A673 (cell line): ENCODE results near the gene MEGF11. TPM values are rescaled to one million over a fixed set of nuclear protein-coding genes. Genes with fewer than 3 reads are reported as not detected.

ENCODE experiments used
- BruUV-seq: library from RNA; stranded (reverse); fragments of 400-500 nt; replicated peaks from 2 replicates; lab custom pipeline; 2021; lab: Mats Ljungman, UMichigan
- CTCF ChIA-PET: fragments of 300-600 bp; sonication (Branson Sonifier 250); formaldehyde crosslinking; loops from one replicate; lab custom pipeline; 2022; ENCODE audit warnings: antibody characterized with exemption; lab: Charles Lee
- POLR2A ChIA-PET: fragments of 300-600 bp; sonication (Branson Sonifier 250); formaldehyde crosslinking; loops from one replicate; lab custom pipeline; 2022; ENCODE audit warnings: antibody characterized with exemption; ENCODE audit not compliant: low non-redundant PET; lab: Charles Lee
- DNase-seq: peaks from one replicate; pipeline ENCODE4 v3.0.0-alpha.2; 2015; ENCODE audit warnings: low spot score
- H3K27ac ChIP-seq: fragments of 200-600 bp; sonication (generic); 2 replicates; pipeline ENCODE4 v1.5.1; 2016; ENCODE audit warnings: mixed run types, low read depth, mild to moderate bottlenecking, mixed read lengths, antibody characterized with exemption, low read length; ENCODE audit not compliant: poor library complexity, severe bottlenecking
- H3K27me3 ChIP-seq: fragments of 200-600 bp; sonication (generic); replicated peaks from 2 replicates; pipeline ENCODE4 v1.6.1; 2017; ENCODE audit warnings: mixed run types, low read depth, mild to moderate bottlenecking, mixed read lengths, antibody characterized with exemption, low read length; ENCODE audit not compliant: insufficient read depth, poor library complexity
- H3K36me3 ChIP-seq: fragments of 200-600 bp; sonication (generic); 2 replicates; pipeline ENCODE4 v1.6.1; 2016; ENCODE audit warnings: mixed run types, mild to moderate bottlenecking, mixed read lengths, antibody characterized with exemption, low read length; ENCODE audit not compliant: insufficient read depth, poor library complexity, severe bottlenecking
- H3K4me1 ChIP-seq: fragments of 200-600 bp; sonication (generic); 2 replicates; pipeline ENCODE4 v1.6.1; 2017; ENCODE audit warnings: mixed run types, mild to moderate bottlenecking, mixed read lengths, antibody characterized with exemption, low read length; ENCODE audit not compliant: insufficient read depth, poor library complexity, severe bottlenecking
- H3K4me3 ChIP-seq: fragments of 200-600 bp; sonication (generic); 2 replicates; pipeline ENCODE4 v1.5.1; 2016; ENCODE audit warnings: low read depth, mixed run types, mild to moderate bottlenecking, mixed read lengths, low read length; ENCODE audit not compliant: poor library complexity, severe bottlenecking
- H3K9me3 ChIP-seq: fragments of 200-600 bp; sonication (generic); 2 replicates; pipeline ENCODE4 v1.6.1; 2016; ENCODE audit warnings: mixed run types, low read depth, mild to moderate bottlenecking, mixed read lengths, antibody characterized with exemption, low read length; ENCODE audit not compliant: poor library complexity, severe bottlenecking
- EZH2 ChIP-seq: fragments of 200-600 bp; sonication (generic); IDR thresholded peaks from 2 replicates; pipeline ENCODE4 v1.6.1; 2017; ENCODE audit warnings: borderline replicate concordance, low read depth, mild to moderate bottlenecking, mixed read lengths, antibody characterized with exemption, low read length; ENCODE audit not compliant: poor library complexity, severe bottlenecking
- intact Hi-C: fragments of 100-400 bp; cut with micrococcal nuclease; formaldehyde crosslinking; loops from one replicate; pipeline ENCODE4 v1.10.0; 2022; ENCODE audit not compliant: unreplicated experiment
- total RNA-seq: library from RNA; stranded (reverse); gene quantifications from 2 replicates; pipeline ENCODE4 v1.2.3, GENCODE V29; 2021
- TF ChIP-seq, protein P1 (sequence below): fragments of 300-800, 200-600 bp; sonication (generic); conservative IDR thresholded peaks from 2 replicates; pipeline ENCODE4 v1.5.1; 2017; ENCODE audit warnings: low read depth, mild to moderate bottlenecking, antibody characterized with exemption, low read length, moderate library complexity, mixed read lengths

MEGF11 gene
- total RNA-seq, 1 experiment from 2014 or later, result 0.43 TPM

DNA sequence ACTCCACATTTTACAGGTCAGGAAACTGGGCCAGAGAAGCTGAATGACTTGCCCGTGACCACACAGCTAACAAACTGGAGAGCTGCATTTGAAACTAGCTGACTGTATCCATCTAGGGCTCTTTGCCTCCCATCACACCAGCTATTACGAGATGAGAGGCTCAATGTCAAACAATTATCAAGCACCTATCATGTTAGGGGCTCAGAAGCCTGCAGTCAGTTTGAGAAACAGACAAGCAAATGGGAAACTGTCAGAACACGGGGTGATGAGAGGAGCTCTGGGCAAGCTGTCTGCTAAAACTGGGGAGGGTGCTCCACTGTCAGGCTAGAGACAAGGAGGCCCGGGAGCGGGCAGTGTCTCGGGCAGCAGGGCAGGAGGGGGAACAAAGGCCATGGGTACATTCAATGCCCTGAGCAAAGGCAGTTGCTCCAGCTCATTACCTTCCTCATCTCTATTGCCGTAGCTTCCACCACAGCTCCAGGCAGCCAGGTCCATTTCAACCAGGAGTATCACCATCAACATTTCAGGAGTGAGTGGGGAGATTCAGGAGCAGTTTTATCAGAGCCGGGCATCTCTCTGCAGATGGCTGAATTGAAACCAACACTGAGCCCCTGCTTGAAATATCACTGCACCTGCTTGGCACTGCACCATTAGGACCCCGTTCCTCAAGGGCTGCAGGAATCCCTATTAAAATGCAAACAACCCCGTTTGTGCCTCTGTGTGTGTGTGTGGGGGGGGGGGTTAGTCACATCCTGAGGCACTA lies 261.6 kb downstream of the MEGF11 start:
- ChIA-PET CTCF (no interaction called here), POLR2A (no interaction called here)
- Histone ChIP-seq H3K4me1 (no peaks in the 10 kb centered on the region), H3K9me3 (no peaks in the 10 kb centered on the region), H3K27ac (no peak overlapping the region), H3K4me3 (no peak overlapping the region), H3K27me3 (peaks cover 48% of the 10 kb centered on the region), H3K36me3 (no peaks in the 10 kb centered on the region)
- no TSS peak for BruUV-seq
- no peak for DNase-seq
- TF ChIP-seq EZH2, result no peak
- TF ChIP-seq, protein P1, sequence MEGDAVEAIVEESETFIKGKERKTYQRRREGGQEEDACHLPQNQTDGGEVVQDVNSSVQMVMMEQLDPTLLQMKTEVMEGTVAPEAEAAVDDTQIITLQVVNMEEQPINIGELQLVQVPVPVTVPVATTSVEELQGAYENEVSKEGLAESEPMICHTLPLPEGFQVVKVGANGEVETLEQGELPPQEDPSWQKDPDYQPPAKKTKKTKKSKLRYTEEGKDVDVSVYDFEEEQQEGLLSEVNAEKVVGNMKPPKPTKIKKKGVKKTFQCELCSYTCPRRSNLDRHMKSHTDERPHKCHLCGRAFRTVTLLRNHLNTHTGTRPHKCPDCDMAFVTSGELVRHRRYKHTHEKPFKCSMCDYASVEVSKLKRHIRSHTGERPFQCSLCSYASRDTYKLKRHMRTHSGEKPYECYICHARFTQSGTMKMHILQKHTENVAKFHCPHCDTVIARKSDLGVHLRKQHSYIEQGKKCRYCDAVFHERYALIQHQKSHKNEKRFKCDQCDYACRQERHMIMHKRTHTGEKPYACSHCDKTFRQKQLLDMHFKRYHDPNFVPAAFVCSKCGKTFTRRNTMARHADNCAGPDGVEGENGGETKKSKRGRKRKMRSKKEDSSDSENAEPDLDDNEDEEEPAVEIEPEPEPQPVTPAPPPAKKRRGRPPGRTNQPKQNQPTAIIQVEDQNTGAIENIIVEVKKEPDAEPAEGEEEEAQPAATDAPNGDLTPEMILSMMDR, result no peak
- intact Hi-C loops, result no loop called here

DNA sequence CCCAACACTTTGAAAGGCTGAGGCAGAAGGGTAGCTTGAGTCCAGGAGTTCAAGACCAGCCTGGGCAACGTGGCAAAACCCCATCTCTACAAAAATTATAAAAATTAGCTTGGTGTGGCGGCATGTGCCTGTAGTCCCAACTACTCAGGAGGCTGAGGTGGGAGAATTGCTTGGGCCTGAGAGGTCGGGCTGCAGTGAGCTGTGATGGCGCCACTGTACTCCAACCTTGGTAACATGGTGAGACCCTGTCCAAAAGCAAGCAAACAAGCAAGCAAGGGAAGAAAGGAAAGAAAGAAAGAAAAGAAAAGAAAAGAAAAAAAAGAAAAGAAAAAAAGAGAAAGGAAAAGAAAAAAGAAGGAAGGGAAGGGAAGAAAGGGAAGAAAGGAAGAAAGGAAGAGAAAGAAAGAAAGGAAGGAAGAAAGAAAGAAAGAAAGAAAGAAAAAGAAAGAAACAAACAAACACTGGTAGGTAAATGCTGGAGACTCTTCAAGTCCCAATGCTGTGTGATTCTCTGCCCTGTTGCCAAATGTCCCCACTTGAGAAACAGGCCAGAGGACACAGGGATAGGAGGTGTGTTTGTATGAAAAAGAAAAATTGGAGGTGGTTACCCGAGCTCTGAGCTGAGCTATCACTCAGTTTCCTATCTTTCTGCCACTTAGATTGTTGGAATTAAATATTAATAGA lies 263.1 kb downstream of the MEGF11 start:
- BruUV-seq, result no TSS peak
- peaks cover 51% of the 10 kb centered on the region for H3K27me3 ChIP-seq
- no peak overlapping the region for H3K27ac ChIP-seq
- intact Hi-C loops, result no loop called here
- DNase-seq, result no peak
- TF ChIP-seq, protein P1, result no peak
- TF ChIP-seq EZH2, result no peak
- no peaks in the 10 kb centered on the region for H3K9me3 ChIP-seq
- ChIA-PET CTCF (no interaction called here), POLR2A (no interaction called here)
- no peaks in the 10 kb centered on the region for H3K4me1 ChIP-seq
- no peaks in the 10 kb centered on the region for H3K36me3 ChIP-seq
- H3K4me3 ChIP-seq, result no peak overlapping the region

DNA sequence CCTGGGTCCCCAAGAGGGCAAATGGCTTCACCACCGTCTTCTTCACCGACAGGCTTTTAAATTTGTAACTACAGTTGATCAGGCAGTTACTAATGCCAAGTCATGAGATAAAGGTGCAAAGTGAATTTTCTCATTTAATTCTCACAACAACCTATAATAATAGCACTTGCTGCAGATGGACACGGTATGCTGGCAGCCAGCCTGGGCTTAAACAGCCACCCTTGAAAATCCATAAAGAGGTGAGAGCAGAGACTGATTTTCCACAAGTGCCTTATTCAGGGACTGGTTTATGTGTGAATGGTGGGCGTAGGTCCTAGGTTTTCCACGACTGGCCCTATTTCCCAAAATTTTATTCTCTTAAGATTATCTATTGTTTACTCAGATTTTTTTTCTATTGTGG lies 266.4 kb downstream of the MEGF11 start:
- Histone ChIP-seq H3K4me3 (no peak overlapping the region), H3K27ac (no peak overlapping the region), H3K9me3 (no peaks in the 10 kb centered on the region), H3K36me3 (no peaks in the 10 kb centered on the region), H3K27me3 (peaks cover 47% of the 10 kb centered on the region), H3K4me1 (no peaks in the 10 kb centered on the region)
- POLR2A ChIA-PET, result no interaction called here
- TF ChIP-seq, protein P1, result no peak
- no peak for TF ChIP-seq EZH2
- CTCF ChIA-PET, result no interaction called here
- no peak for DNase-seq
- intact Hi-C loops, result no loop called here
- BruUV-seq, result no TSS peak
